Measurements from ENCODE around the gene COL6A5.
A peak's percentile ranks its signal among the peaks of the same experiment; 100 is the strongest.
"Not testable (repeated sequence)": the region's sequence is repeated elsewhere in the genome, so short reads cannot be mapped to it uniquely, and the experiment has no call there.

COL6A5 gene

DNA sequence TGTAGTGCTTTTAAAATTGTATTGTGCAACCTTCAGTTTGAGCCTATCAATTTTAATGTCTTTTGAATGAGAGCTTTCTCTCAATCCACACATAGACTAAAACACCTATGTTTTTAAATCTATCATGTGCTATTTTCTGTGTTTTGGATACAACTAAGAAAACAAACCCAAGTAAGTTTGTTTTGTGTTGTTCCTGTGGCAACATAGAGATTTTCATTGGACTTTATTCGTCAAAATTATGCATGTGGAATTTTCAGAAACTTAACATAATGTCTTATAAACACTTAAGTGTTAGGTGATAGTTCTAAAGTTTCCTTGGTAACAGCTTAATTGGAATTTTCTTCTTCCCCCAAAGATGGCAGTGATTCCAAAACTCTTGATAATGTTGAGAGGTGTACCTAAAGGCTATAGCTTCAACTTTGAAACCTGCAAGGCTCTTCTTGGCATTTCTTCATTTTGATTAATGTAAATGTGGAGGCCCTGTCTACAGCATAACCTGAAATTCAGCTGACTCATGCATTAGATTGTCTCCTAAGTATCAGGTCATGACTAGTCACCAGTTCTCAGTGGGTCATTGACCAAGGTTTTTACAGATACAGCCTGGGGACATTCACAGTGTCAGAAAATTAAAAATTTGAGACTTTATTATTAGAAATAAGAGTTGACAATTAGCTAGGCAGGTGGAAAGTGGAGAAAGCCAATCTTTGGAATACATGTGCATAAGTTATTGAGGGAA, 44.4 kb downstream of the COL6A5 start:
- DNase-seq, result no peak

DNA sequence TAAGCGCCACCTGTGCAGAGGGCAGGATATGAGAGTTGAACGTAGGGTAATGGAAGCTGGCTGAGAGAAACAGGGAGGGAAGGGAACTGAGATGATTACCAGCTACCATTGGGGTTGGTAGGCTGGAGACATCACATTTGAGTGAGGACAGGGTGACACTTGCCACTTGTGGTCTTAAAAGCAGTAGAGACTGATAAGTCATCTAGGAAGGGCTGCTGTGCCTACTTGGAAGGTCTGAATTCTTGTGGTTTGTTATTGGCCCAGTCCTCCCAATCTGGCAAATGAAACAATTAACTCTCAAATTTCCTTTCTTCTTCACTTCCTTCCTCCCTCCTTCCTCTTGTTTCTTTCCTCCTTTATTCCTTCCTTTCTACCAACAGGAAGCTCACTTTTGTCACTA, 46.8 kb downstream of the COL6A5 start:
- DNase-seq, result no peak

DNA sequence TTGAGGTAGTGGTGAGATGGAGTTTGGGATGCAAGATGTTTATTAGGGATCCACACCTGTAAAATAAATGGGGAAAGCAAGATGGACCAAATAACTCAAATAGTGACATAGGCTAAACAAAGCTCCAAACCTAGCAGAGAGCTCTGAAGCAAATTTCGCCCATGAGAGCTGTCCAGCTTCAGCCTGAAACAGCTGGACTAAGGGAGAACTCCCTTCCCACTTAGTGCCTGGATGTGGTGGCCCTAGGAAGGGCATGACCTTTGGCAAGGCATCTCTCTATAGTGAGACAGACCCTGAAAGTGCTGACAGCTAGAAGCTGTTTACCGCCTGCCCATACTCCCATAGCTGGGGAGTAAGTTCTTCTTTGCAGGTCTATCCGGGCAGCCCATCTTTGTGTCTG, 48.1 kb downstream of the COL6A5 start:
- DNase-seq, result no peak

DNA sequence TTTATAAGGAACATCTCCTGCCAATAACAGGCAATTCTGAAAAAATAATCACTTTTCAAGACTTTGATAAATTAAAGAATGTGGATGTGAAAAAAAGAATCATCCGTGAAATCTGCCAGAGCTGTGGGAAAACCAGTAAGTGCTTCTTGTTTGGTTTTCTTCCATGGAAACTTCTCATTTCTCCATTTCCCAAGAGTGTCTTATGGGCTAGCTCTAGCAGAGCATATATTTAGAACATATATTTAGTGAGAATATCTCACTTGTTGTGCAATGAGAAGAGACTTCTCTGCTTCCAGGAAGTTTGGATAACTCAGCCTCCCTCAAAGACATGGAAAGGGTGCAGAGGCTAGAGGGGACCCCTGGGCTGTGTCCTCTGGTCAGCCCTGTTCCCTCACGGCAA, 49.9 kb downstream of the COL6A5 start:
- no peak for DNase-seq

DNA sequence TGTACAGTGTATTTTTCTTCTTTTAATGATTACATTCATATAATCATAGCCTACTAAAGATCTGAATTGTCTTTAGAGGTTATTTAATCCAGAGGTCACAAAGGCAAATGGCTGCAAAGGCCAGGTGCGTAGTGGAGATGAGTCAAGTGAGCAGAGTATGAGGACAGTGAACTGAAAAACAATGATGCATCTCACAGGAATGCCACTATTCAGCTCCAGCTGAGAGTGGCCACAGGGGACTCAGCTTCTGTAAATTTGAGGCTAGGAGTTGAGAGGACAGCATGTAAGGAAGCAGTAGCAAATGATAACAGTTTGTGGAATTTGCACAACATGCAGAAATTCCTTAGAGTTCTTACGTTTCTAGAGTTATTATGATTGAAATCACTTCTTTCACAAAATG, 50.4 kb downstream of the COL6A5 start:
- peak; percentile 40 for DNase-seq

DNA sequence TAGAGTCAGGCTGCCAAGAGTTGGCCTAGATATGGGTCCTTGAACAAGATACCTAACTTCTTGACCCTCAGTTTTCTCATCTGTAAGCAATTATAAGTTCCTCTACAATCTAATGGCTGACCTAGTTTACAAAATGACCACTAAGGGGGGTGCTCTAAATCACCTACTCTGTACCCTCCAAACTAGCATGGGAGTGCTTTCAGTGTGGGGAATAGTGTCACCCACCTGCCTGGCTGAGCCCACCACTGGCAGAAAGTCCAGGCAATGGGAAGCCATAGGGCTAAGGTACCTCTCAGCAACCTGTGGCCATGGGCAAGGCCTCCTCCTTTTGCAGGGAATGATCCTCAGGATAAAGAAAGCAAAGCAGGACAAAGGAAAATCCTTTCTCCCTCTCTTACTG, 58.9 kb downstream of the COL6A5 start:
- DNase-seq, result no peak

DNA sequence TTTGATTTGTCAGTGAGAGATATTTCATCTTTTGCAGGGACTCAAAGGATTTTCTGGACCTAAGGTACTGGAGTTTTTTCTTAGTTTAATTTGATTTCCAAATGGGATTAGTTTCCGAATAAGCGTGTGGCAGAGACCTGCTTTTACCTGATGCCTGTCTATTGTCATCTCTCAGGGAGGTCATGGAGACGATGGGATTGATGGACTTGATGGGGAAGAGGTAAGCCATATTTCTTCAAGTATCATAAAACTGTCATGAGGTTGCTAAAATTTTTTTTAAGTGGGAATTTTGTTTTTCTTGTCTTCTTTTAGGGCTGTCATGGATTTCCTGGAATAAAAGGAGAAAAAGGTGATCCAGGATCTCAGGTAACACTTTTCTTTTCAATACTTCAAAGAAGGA, 60.5 kb downstream of the COL6A5 start:
- DNase-seq, result no peak

DNA sequence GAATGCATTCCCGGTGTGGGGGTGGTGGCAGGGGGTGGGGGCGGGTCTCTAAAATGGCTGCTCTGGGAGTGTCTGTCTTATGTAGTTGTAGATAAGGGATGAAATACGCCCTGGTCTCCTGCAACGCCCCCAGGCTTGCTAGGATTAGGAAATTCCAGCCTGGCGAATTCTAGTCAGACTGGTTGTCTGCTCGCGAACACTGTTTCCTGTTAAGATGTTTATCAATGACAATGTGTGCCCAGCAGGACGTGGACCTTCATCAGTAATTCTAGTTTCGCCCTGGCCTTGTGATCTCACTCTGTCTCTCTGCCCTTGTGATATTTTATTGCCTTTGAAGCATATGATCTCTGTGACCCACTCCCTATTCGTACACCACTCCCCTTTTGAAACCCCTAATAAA, 62.8 kb downstream of the COL6A5 start:
- DNase-seq, result not testable (repeated sequence)

DNA sequence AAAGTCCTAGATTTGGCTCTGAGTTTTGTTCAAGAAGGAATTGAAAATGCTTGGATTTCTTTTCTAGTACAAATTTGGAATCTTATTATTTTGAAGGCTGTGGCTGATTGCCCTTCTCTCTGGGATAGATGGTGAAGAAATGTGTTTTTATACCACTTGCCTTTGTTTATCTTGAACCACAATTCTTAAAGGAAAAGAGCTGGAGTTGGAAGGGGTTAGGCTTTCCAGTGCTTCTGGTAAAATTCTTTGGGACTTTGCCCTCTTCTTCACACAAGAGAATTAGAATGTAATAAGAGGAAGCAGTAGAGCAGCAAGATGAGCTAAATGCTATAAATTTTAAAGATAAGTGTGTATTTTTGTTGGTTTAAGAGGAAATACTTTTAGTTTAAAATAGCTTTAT, 65.8 kb downstream of the COL6A5 start:
- DNase-seq, result no peak

DNA sequence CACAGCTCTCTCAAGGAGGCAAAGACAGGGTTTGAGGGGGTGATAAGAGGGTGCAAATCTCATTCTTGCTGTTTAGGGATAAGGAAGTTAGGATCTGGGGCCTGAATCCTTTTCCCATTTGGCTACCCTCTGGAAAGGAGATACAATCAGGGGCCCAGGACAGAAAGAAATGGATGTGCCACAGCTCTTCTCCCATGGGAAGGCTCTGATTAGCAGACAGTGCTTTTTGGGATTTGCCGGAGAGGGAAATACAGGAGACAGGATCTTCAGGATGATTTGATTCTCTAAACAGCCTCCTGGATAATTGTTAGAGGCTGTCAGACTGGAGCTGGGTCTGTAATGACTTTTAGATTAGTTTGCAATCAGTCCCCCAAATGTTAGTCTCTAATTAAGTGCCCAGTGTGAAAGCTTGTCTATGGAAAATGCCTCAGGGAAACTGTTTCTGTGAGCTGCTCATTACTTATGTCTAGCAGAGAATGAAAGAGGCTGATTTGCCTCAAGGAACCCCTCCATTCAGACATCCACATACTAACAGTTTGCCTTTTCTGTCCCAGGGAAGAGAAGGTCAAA, 67.6 kb downstream of the COL6A5 start:
- no peak for DNase-seq

DNA sequence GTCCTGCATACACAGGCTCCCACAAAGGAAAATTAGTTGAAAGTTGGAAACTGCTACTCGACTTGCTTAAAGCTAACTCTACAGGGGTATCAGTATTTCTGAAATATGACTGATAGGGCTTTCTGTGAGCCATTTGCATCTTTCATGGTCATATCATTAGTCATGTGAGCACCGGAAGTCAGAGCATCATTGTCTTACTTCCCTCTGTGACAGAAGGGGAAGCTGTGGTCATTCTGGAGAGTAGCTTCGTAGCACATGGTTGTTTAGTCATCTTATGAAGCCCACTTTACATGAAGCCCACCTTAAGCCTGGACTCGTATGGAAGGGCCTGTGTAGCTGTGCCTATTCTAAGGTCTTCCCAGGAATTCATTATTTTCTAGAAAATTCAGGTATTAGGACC, 69.0 kb downstream of the COL6A5 start:
- no peak for DNase-seq

DNA sequence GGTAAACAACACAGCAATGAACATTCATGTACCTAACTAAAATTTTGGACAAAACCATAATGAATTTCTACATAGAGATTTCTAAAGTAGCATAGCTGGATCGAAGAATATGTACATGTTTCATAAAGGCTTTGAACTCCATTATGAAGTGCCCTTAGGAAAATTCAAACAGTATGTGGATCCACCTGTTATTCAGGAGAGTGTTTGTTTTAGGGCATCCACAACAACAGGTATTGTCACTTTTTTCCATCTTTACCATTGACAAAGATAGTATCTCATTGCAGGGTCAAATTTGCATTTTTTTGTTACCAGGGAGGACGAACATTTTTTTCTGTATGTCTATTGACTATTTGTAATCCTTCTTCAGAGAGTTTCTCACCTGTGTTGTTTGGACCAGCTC, 75.0 kb downstream of the COL6A5 start:
- no peak for DNase-seq

DNA sequence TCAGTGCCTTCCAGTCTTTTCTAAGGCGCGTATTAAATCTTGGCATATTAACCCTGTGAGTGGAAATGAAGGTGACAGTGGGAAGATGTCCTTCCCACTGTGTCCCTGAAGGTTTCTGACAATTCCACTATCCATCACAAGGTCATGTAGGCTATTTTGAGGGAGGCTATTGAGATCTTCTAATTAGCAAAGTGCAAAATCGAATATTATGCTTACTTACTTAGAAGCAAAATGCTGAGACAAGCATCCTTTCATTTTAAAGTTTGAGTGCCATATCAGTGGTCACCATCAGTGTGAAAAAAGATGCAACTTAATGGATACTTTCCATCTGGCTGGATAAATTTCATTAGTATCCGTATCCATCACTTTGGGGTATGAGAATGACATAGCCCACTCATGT, 77.6 kb downstream of the COL6A5 start:
- DNase-seq, result no peak

DNA sequence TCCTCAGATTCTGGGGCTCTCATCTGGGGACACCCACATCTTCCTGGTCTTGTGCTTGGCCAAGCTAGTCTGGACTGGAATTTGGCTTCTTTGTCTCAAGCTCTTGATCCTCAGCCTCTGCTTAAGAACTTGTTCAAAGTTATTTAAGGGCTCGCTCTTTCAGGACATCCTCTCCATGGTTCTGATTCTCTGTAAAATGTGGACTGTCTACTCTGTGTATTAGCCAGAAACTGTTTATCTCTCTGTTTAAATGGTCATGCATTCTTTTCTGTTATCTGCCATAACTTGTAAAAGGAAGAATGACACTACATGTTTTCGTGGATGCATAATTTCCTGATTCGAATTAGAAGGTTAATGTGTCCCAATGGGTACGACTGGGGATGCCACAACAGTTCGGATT, 79.4 kb downstream of the COL6A5 start:
- DNase-seq, result no peak

DNA sequence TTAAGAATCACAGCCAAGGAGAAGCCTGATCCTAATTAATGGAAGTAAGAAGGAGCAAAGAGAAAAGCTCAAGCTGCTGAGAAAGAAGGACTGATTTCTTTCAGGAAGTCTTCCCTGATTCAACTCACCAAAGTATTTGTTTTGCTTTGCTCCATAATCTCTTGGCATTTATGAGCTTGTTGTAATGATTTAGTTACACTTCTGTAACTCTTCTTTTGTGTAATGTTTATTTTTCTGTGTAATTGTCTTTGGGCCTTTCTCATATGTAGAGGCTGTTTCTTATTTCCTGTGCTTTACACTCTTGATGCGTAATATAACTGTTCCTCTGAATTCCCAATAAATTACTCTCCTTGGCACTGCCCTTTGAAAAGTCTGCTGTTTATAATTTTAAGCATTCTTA, 80.0 kb downstream of the COL6A5 start:
- DNase-seq, result no peak

DNA sequence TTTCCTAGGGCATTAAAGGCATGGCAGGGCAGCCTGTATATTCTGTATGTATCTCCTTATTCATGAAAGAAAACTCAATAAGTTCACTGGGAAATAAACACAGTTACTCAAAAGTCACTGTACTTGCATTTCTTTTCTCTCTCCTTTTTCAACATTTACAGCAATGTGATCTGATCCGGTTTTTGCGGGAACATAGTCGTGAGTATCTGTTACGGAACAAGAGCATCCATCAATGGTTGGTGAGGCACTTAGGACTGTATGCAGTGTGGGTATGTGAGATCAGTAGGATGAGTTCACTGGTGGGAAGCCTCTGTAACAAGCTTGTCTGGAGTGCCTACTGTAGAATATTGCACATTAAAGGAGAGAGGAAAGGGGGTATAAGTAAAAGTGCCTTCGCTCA, 80.7 kb downstream of the COL6A5 start:
- no peak for DNase-seq

DNA sequence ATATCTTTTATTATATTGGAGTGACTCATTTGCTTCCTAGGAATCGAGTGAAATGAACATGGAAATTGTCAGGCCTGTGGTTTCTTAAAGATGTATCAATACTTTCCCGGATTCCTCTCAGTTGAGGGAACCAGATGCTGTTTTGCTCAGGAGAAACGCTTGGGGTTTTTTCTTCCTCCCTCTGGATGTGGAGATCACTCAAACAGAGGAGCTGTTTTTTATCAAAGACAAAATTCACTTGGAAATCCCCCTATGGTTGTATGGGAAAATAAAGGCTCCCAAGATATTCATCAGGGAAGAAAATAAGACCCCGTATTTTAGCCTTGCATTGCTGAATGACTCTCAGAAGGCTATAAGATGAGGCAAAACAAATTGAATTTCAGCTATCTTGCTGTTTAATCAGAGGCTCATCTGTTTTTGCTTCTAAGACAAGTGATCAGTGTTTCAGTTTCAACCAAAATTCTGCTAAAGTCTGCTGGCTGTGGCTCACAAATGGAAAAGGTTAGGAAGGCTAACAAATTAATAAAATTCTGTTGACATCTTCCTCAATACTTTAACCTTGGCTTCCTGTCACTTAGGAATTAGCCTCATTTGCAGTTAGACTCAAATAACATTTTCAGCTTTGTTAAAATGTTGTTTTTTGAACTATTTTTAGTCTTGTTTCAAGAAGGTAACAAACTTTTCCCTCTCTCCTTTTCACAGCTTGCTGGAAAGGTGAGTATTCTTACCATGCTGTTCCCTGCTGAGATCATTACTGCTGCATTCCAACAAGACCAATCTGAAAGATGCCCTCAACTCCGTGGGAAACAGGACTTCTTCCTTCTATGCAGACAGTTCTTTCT, 83.6 kb downstream of the COL6A5 start:
- no peak for DNase-seq

DNA sequence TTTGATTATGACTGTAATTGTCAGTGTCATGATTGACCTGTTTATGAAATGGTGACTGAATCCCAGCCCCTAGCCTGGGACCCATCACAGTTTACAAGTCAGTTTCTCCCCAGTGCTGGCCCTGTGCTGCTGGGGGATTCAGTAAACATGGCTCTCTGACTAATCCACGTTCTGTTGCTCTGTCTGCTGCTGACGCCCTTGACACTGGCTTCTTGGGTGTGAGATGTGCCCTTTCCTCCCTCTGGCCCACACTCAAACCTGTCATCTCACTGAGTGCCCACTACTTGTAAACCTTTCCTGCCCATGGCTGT, 84.2 kb downstream of the COL6A5 start:
- DNase-seq, result no peak

DNA sequence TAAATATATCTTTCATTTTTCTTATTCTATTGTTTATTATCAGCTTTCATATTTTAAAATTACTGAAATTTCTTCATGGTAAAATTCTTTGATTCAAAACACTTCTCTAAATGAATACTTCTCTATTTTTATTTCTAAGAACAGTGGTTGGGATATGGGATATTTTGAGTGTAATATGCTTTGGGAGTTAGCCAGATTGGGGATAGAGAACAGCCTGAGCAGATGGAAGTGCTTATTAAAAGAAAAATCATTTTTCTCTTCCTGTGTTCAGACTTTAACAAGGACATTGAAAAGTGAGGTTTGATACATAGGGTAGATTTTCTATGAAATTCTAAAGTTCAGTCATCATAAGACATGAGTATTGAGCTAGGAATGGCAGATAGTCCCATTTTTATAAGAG, 84.8 kb downstream of the COL6A5 start:
- no peak for DNase-seq

DNA sequence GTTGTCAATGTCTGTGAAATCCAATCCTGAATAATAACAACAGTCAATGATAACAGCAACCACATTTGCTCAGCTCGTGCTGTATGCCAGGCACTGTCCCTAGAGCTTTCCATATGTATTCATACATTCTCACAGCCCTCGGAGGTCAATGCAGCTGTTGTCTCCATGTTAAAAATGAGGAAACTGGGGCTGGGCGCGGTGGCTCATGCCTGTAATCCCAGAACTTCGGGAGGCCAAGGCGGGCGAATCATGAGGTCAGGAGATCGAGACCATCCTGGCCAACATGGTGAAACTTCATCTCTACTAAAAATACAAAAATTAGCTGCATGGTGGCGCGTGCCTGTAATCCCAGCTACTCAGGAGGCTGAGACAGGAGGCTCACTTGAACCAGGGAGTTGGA, 86.6 kb downstream of the COL6A5 start:
- DNase-seq, result not testable (repeated sequence)

DNA sequence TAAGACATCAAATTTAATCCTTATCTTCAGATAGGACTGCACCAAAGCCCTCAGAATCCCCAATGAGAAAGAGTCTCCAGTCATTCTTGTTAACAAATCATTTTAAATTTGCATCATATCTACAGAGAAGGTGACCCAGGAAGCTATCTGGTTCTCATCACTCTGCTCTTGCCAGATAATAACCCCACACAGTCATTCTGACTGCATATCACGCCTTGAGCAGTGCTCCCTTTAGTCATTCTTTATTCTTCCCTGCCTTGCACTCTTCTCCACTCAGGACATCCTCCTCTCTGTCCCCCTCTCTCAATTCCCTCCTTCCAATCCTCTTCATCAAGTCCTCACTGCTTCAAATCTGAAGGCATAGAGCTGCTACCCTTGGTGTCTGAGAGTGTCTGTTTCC, 87.8 kb downstream of the COL6A5 start:
- no peak for DNase-seq

DNA sequence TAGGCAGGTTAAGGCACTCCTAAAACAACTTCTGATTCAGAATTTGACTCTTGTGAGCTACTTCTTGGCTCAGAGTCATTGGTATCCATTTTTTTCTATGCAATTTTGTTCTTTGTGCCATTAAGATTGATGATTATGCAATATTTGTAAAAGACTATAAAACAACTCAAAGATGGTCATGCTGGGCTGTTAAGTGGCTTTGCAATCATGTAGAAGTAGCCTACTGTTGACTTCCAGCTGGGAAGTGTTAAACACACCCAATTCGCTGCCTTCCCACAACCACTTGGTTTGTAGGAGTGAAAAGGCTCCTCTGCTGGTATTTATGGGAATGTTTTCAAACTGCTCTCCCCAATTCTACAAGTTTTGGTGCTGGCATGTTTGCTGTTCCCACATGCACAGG, 96.8 kb downstream of the COL6A5 start:
- DNase-seq, result no peak

DNA sequence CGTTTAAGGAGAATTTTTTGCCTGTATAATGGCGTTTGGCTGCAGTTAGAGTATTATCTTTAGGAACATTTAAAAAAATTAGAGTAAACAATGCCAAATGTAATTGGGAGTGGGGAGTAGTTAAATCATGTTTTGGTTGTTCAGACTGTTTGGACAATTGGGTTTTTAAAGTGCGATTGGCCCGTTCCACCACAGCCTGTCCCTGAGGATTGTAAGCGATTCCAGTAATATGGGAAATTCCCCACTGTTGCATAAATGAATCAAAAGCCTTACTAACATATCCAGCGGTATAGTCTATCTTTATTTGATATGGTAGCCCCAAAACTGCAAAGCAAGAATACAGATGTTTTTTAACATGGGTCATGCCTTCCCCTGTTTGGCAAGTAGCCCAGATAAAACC, 101.4 kb downstream of the COL6A5 start:
- DNase-seq, result not testable (repeated sequence)

DNA sequence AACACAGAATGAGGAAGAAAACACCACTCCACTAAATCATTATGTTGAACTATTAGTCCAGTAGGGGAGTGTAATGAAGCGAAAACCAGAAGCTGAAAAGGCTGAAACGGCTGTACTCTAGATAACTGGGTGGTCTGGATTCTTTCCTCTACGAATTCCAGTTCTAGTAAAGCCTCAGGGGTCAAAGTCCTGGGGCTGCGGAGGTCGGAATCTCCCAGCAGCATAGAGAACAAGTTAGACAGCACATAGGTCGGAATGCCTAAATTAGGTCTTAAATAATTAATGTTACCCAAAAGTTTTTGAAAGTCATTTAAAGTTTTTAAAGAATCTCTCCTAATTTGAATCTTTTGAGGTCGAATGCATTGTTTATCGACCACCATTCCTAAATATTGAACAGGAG, 102.7 kb downstream of the COL6A5 start:
- DNase-seq, result not testable (repeated sequence)

Measured in T1000 (cell line).